Endothelial cell of umbilical vein (primary cell): ENCODE data around the gene CASKIN1. TPM values are rescaled to one million over a fixed set of nuclear protein-coding genes. Genes with fewer than 3 reads are reported as not detected.

ENCODE experiments used
- BruUV-seq: library from RNA; stranded (reverse); fragments of 400-500 nt; replicated peaks from 2 replicates; lab custom pipeline; 2021; lab: Mats Ljungman, UMichigan
- CTCF ChIA-PET: fragments of 300-600, 350-600 bp; sonication (Branson Sonifier 250); formaldehyde crosslinking; loops from one replicate; lab custom pipeline; 2021; ENCODE audit warnings: antibody characterized with exemption, inconsistent platforms; lab: Charles Lee
- POLR2A ChIA-PET: fragments of 300-600, 350-600 bp; sonication (Branson Sonifier 250); formaldehyde crosslinking; loops from one replicate; lab custom pipeline; 2021; ENCODE audit warnings: antibody characterized with exemption, inconsistent platforms; lab: Charles Lee
- DNase-seq: peaks from one replicate; pipeline ENCODE4 v3.0.0-alpha.2; 2011; ENCODE audit warnings: low read depth, low spot score
- FAIRE-seq: peaks from 2 replicates; lab custom pipeline; 2011; peaks lifted over from hg19 to GRCh38; lab: Jason Lieb, UNC
- H2AFZ ChIP-seq: 2 replicates; pipeline ENCODE4 v1.6.0; 2012; ENCODE audit warnings: low read depth, low read length, control low read depth, inconsistent platforms
- H3K27ac ChIP-seq: 2 replicates; pipeline ENCODE4 v1.5.1; 2011; ENCODE audit warnings: low read depth, mild to moderate bottlenecking, control low read depth, low read length, moderate library complexity; ENCODE audit not compliant: insufficient read depth
- H3K27me3 ChIP-seq, 2 experiments: 2 replicates each; pipeline versions ENCODE4 v1.6.0 to v1.6.1; 2011; ENCODE audit warnings: low read length in 2 of 2, mixed read lengths in 1 of 2; ENCODE audit not compliant: control insufficient read depth in 2 of 2, insufficient read depth in 2 of 2
- H3K36me3 ChIP-seq, 2 experiments: 2 replicates in 1 of 2; 3 replicates in 1 of 2; pipeline ENCODE4 v1.5.1; 2011; ENCODE audit warnings: low read length in 2 of 2, mild to moderate bottlenecking in 1 of 2, moderate library complexity in 1 of 2; ENCODE audit not compliant: control insufficient read depth in 2 of 2, insufficient read depth in 2 of 2; ENCODE audit errors: extremely low read depth in 1 of 2
- H3K4me1 ChIP-seq: 3 replicates; pipeline ENCODE4 v1.5.1; 2011; ENCODE audit warnings: mild to moderate bottlenecking, low read length; ENCODE audit not compliant: control insufficient read depth, insufficient read depth; ENCODE audit errors: extremely low read depth
- H3K4me2 ChIP-seq: 2 replicates; pipeline ENCODE4 v1.6.1; 2011; ENCODE audit warnings: low read length, control low read depth, mixed read lengths; ENCODE audit not compliant: insufficient read depth
- H3K4me3 ChIP-seq, 3 experiments: fragments of 200-600 bp in 1 of 3; sonication (generic), shearing (Covaris generic) in 1 of 3; replicated peaks in 1 of 3; 2 replicates each; pipeline ENCODE4 v1.5.1; 2011 to 2016; ENCODE audit warnings: control low read depth in 3 of 3, low read length in 3 of 3, mild to moderate bottlenecking in 2 of 3, inconsistent platforms in 1 of 3, low read depth in 1 of 3, moderate library complexity in 1 of 3; ENCODE audit not compliant: insufficient read depth in 1 of 3
- H3K79me2 ChIP-seq: 2 replicates; pipeline ENCODE4 v1.6.0; 2012; ENCODE audit warnings: low read length, inconsistent platforms; ENCODE audit not compliant: control insufficient read depth, insufficient read depth
- H3K9ac ChIP-seq: replicated peaks from 2 replicates; pipeline ENCODE3; 2011; ENCODE audit warnings: low read length, control low read depth; ENCODE audit not compliant: insufficient read depth; ENCODE audit errors: extremely low read depth
- H3K9me1 ChIP-seq: replicated peaks from 3 replicates; pipeline ENCODE4 v1.6.0; 2011; ENCODE audit warnings: mild to moderate bottlenecking, low read length; ENCODE audit not compliant: control insufficient read depth, insufficient read depth; ENCODE audit errors: extremely low read depth
- H3K9me3 ChIP-seq: replicated peaks from 2 replicates; pipeline ENCODE4 v1.5.1; 2012; ENCODE audit warnings: low read length, inconsistent platforms; ENCODE audit not compliant: control insufficient read depth, insufficient read depth
- H4K20me1 ChIP-seq: replicated peaks from 2 replicates; pipeline ENCODE3; 2011; ENCODE audit warnings: mild to moderate bottlenecking, low read length; ENCODE audit not compliant: control insufficient read depth, insufficient read depth; ENCODE audit errors: extremely low read depth
- CTCF ChIP-seq, 2 donors: IDR thresholded peaks; 1 replicate in 1 of 2; 2 replicates in 1 of 2; pipeline ENCODE4 v1.5.1; 2011; ENCODE audit warnings: low read length in 2 of 2, mild to moderate bottlenecking in 2 of 2, moderate library complexity in 2 of 2, control low read depth in 1 of 2, inconsistent platforms in 1 of 2, low read depth in 1 of 2; ENCODE audit not compliant: insufficient read depth in 1 of 2; ENCODE audit errors: extremely low read depth in 1 of 2
- EZH2 ChIP-seq: IDR thresholded peaks from 2 replicates; pipeline ENCODE4 v1.6.1; 2012; ENCODE audit warnings: borderline replicate concordance, low read depth, mild to moderate bottlenecking, moderate library complexity, low read length, inconsistent platforms; ENCODE audit not compliant: severe bottlenecking
- FOS ChIP-seq: IDR thresholded peaks from 2 replicates; pipeline ENCODE4 v1.6.1; 2011; ENCODE audit warnings: mild to moderate bottlenecking, low read length, moderate library complexity, borderline replicate concordance; ENCODE audit not compliant: insufficient read depth
- JUN ChIP-seq: IDR thresholded peaks from 2 replicates; pipeline ENCODE4 v1.6.1; 2011; ENCODE audit warnings: borderline replicate concordance, low read depth; ENCODE audit not compliant: insufficient read length, insufficient read depth
- MAX ChIP-seq: IDR thresholded peaks from 2 replicates; pipeline ENCODE4 v1.6.1; 2011; ENCODE audit not compliant: insufficient read depth, insufficient read length
- MYC ChIP-seq: IDR thresholded peaks from one replicate; pipeline ENCODE4 v1.6.1; 2011; ENCODE audit warnings: mild to moderate bottlenecking, low read depth, low read length
- POLR2A ChIP-seq: IDR thresholded peaks from 2 replicates; pipeline ENCODE4 v1.6.1; 2012; ENCODE audit warnings: low read depth, mild to moderate bottlenecking, control low read depth, low read length
- POLR2AphosphoS5 ChIP-seq: IDR thresholded peaks from 2 replicates; pipeline ENCODE4 v1.6.1; 2012; ENCODE audit warnings: low read depth, mild to moderate bottlenecking, control low read depth, low read length, moderate library complexity; ENCODE audit not compliant: insufficient read depth
- dilution Hi-C: fragments of 300-500 bp; cut with MboI; formaldehyde crosslinking; loops from one replicate; pipeline ENCODE4 v1.15.0; 2019; ENCODE audit warnings: low sequenced_read_pairs; ENCODE audit not compliant: extremely low pct_ligation_motif_present
- intact Hi-C: fragments of 100-400 bp; cut with micrococcal nuclease; formaldehyde crosslinking; loops from one replicate; pipeline ENCODE4 v1.10.0; 2022
- polyA plus RNA-seq, 4 experiments: library from polyadenylated mRNA; depleted of rRNA in 3 of 4; stranded (reverse) in 3 of 4; unstranded in 1 of 4; fragments of >200 nt; gene quantifications; 2 replicates each; pipeline versions ENCODE4 v1.2.1 to v1.2.3, GENCODE V29; 2011 to 2012; ENCODE audit warnings: missing spikeins in 1 of 4
- total RNA-seq: library from RNA; stranded (reverse); gene quantifications from 2 replicates; pipeline ENCODE4 v1.2.3, GENCODE V29; 2021

Gene CASKIN1
- total and polyA plus RNA-seq, 2 donors (not counting 3 experiments of a cell fraction or from before 2014, with no cell fraction given): 0.11 to 0.58 TPM

- no peaks in the 10 kb centered on the region for H4K20me1 ChIP-seq
- no peak for FAIRE-seq
Observed at GRCh38 chr16:2244926-2245795, 48.8 kb upstream of the CASKIN1 start.

GRCh38 chr16:2244301-2244700 lies 47.9 kb upstream of the CASKIN1 start:
- H3K79me2 ChIP-seq: peaks cover 2% of the 10 kb centered on the region
- DNase-seq (no peak), FAIRE-seq (no peak)
- peaks cover 12 to 33% of the 10 kb centered on the region in 2 experiments for H3K36me3 ChIP-seq
- BruUV-seq: no TSS peak
- intact Hi-C loops: no loop called here
- H2AFZ ChIP-seq: no peak overlapping the region
- no peak overlapping the region for H3K27ac ChIP-seq
- ChIA-PET CTCF (no interaction called here), POLR2A (no interaction called here)
- no peaks in the 10 kb centered on the region for H3K27me3 ChIP-seq
- dilution Hi-C loops: no loop called here
- H3K4me2 ChIP-seq: no peak overlapping the region
- no peak overlapping the region for H3K9ac ChIP-seq
- H3K4me3 ChIP-seq: no peak overlapping the region
- H3K9me3 ChIP-seq: no peaks in the 10 kb centered on the region
- no peaks in the 10 kb centered on the region for H4K20me1 ChIP-seq
- peak in 1 of 2 donors; percentile 3 for TF ChIP-seq CTCF (IDR thresholded peaks at IDR 0.05; ENCODE audit: extremely low read depth in 1 of 2, insufficient read depth in 1 of 2, low read depth in 1 of 2, low read length in 2 of 2)
- TF ChIP-seq POLR2A: no peak
- no peak for TF ChIP-seq FOS
- H3K4me1 ChIP-seq: no peaks in the 10 kb centered on the region
- no peaks in the 10 kb centered on the region for H3K9me1 ChIP-seq

More at GRCh38 chr16:2244926-2245795, 48.8 kb upstream of the CASKIN1 start:
- H3K4me2 ChIP-seq: no peak overlapping the region
- ChIA-PET POLR2A (no interaction called here), CTCF (no interaction called here)
- dilution Hi-C loops: no loop called here
- no peak overlapping the region for H3K27ac ChIP-seq
- H3K9me3 ChIP-seq: no peaks in the 10 kb centered on the region
- peaks cover 2% of the 10 kb centered on the region for H3K4me1 ChIP-seq
- no peaks in the 10 kb centered on the region for H3K9me1 ChIP-seq
- no peak for TF ChIP-seq EZH2
- no peak for TF ChIP-seq MAX
- TF ChIP-seq JUN: no peak
- TF ChIP-seq POLR2AphosphoS5: no peak
- TF ChIP-seq FOS: no peak
- no peak for TF ChIP-seq MYC
- TF ChIP-seq POLR2A: no peak
- H3K27me3 ChIP-seq: no peaks in the 10 kb centered on the region
- H2AFZ ChIP-seq: no peak overlapping the region
- intact Hi-C loops: no loop called here
- H3K79me2 ChIP-seq: peaks cover 3% of the 10 kb centered on the region
- DNase-seq: no peak
- peaks cover 12 to 33% of the 10 kb centered on the region in 2 experiments for H3K36me3 ChIP-seq
- no peak overlapping the region for H3K9ac ChIP-seq
- no peak overlapping the region for H3K4me3 ChIP-seq
- BruUV-seq: no TSS peak
